ENCODE results near the gene CORO2B.

- TF ChIP-seq EZH2 (IDR thresholded peaks at IDR 0.05): no peak
- no peak for TF ChIP-seq POLR2AphosphoS5 (IDR thresholded peaks at IDR 0.05; ENCODE audit: borderline replicate concordance, low read depth, low read length)
Observed at GRCh38 chr15:68769702-68770101, 190.9 kb downstream of the CORO2B start.

Data from SK-N-MC (cell line).